Activated CD4-positive, alpha-beta T cell treated with anti-CD3 and anti-CD28 coated beads, Interleukin-2, Interleukin-6, amounts not matched to agents 100 ng/mL and 50 ng/mL, durations not matched to agents 16 hours and 8 hours (primary cell): Measurements from ENCODE around the gene PPARG.

Experiments
- DNase-seq: peaks from one replicate; pipeline ENCODE4 v3.0.0-alpha.2; 2020

Gene PPARG

DNA sequence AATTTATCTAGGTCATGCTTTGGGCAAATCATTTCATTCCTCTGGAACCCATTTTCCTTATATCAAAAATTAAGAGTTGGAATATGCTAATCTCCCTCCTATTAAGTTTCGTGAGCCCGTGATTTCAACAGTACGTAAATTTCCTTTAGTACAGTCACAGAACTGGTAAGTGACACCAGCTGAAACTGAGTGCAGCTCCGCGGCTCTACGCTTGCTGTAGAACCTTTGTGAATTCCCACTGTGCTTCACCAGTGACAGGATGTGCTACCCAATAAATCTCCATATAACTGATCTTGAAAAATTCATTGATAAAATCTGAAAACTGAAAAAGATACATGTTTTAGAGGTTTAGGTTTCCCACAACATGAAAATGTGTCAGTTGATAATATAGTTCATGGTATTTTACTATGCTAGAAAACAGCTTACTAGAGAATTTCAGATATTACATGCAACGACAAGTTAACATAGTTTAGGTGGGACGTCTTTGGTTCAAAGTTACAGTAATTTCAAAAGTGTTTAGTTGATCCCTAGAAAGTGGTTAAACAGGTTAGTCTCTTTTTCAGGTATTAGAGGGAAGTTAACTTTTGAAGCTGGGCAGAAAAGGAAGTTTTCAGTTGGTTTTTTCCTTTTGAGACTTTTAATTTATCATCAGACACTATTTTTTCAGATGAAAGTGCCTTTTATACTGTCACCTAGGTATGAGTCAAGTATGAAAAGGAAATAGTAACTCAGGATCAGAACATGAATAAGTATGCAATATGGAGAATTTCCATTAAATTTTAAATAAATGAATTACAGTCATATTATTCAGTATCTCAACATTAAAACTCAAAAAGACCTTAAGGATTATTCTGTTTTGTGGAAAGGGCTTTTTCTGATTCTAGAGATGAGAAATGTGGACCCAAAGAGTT, 57.0 kb downstream of the PPARG start:
- DNase-seq = peak; percentile 28

DNA sequence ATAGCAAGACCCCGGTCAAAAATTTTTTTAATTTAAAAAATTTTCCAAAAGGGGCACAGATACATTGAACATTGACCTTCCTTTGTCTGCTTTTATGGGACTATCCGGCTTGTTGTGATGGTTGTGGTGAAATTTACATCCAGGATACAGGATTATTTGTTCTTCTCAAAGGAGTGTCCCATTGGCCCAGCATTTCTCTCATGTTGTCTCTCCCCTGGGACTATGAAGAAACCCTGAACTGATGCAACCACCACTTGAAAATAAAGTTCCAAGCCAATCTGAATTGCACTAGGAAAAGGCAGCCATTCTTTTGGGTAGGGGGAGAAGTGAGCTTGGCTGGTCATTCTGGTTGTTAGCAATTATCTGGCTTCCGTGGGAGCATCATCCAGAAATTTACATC, 58.4 kb downstream of the PPARG start:
- no peak for DNase-seq

DNA sequence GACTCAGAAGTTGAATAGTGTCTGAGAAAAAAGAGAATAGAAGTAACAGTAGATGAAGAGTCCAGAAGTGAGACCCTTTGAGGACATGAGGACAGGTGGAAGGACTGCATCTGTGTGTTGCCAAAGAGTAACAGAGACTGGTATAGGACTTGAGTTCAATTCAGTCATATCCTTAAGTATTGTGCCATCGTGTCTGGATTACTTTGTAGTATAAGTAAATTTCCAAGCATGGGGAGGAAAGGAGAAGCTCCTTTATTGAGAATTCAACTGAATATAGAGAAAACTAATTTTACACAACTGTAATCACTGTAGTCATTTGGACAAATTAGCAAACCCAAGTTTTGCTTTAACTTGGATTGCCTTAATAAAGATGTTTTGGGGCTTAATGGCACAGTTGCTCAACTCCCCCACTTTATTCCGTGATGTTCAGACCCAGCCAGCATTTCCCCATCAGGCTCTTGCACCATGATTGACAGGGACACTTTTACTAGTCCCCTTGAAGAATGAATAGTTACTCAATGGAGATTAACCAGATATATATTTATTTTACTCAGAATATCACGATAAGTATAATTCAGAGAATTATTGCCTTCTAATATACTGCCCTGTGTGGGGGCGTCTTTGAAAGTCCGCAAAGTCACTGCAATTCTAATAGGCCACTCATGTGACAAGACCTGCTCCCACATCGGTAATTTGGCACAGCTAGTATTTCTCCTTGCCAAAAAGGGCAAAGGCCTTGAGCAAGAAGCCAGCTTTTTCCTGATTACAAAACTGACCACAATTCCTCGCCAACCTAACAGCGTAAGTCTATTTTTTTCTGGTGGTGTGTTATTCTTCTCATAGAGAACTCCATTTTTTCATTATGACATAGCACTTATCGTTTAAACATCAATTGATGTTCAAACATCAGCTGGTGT, 61.3 kb downstream of the PPARG start:
- DNase-seq = no peak

DNA sequence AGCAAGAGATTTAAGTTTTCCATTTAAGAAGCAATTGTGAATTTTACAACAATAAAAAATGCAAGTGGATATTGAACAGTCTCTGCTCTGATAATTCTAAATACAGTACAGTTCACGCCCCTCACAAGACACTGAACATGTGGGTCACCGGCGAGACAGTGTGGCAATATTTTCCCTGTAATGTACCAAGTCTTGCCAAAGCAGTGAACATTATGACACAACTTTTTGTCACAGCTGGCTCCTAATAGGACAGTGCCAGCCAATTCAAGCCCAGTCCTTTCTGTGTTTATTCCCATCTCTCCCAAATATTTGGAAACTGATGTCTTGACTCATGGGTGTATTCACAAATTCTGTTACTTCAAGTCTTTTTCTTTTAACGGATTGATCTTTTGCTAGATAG, 62.3 kb downstream of the PPARG start:
- DNase-seq = no peak

DNA sequence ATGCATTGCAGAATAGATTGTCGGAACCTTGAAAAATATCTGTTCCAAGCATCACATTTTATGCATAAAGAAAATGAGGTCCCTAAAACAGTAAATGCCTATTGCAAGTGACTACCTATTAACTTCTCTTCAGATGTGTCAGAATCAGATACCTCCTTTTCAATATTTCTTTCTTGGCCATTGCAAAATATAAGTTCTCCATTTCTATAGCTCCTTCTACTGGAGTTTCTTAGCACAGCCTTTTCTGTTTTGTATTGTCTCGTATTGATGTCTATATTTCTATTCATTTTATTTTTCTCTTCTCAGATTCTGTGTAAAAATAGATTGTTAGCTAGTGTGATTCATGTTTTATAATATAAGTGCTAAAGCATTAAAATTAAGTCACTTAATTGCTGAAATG, 63.4 kb downstream of the PPARG start:
- no peak for DNase-seq

DNA sequence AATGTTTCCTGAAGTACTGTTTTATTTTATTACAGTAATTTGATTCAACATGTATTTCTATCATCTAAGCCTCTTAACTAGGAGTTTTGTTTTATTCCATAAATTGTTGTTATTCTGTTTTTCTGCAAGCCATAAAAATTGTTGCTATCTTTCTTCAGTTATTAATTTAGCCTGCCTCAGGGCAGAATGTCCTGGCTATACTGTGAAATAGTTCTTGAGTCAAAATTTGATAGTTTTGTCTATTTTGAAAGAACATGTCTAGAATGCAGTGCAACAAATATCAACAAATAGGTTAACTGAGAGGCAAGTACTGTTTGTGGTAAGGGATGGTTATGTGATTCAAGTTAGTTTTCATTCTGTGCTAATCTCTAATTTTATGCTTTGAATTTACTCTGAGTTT, 63.9 kb downstream of the PPARG start:
- DNase-seq = no peak

DNA sequence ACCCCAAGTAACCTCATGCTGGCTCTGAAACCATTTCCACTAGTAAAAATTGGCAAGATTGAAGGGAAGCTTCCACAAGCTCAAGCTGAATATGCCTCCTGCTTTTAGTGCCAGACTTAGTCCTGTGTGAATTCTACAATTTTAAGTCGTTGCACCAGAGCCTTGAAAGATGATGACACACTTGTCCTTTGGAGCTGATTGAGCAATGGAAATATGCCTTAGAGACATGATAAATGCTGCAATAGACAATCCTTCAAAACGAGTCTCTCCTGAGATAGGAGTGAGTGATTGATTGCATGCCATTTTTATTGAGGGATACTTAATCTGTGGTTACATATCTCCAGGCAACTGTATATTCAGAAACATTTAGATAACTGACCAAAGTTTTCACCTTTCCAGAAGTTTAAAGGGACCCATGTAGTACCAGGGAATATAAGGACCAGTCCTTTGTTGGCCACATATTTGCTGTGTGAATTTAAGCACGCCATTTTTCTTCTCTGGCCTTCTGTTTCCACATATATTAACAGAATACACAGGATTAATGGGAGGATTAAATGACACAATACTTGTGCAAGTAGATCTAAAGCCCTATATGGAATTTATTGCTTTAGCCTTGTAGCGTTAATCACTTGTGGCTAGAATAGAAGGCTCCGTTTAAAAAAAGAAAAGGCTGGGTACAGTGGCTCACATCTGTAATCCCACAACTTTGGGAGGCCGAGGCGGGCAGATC, 65.1 kb downstream of the PPARG start:
- DNase-seq = no peak

DNA sequence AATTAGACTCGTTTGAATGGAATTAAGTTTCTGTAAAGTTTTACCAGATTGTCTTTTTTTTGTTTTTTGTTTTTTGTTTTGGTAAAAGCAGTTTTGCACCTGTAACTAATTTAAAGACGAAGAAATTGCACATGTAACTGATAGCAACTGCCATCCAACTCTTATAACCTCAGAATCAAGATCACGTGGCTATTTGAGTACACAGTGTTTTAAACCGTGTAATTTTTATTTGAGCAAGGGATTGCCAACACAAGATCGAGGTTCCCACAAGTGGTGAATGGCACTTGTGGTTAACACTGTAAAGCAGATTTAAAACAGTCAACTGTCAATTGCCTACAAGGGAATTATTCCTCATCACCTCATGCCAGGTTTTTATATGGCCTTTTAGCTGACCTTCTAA, 67.3 kb downstream of the PPARG start:
- no peak for DNase-seq

DNA sequence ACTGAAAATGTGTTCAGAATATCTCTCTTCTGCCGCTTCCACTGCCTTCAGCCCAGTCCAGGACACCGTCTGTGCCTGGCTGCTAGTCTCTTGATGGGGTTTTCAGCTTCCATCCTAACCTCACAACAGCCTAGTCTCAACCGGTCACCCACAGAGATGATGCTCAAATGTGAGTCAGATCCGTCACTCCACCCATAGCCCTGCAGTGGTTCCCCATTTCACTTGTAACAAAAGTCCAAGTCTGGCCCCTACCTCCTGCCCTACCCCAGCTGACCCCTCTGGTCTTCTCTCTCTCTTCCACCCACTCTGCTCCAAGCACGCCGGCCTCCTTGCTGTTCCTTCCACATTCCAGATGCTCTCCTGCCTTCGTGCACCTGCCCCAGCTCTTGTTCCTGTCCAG, 68.1 kb downstream of the PPARG start:
- no peak for DNase-seq

DNA sequence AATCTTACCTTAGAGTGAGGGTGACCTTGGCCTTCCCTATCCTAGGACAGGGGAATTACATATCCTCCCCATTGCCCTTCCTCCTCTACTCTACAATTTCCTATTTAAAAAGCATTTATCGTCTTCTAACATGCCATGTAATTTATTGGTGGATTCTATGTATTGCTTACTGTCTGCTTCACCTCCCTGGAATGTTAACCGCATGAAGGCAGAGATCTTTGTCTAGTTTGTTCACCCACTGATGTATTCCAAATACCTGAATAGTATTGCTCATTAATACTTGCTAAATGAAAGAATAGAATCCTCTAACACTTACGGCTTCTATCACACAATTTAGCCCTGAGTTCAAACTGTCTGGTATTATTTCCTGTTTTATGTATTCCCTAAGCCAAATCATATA, 68.6 kb downstream of the PPARG start:
- no peak for DNase-seq

DNA sequence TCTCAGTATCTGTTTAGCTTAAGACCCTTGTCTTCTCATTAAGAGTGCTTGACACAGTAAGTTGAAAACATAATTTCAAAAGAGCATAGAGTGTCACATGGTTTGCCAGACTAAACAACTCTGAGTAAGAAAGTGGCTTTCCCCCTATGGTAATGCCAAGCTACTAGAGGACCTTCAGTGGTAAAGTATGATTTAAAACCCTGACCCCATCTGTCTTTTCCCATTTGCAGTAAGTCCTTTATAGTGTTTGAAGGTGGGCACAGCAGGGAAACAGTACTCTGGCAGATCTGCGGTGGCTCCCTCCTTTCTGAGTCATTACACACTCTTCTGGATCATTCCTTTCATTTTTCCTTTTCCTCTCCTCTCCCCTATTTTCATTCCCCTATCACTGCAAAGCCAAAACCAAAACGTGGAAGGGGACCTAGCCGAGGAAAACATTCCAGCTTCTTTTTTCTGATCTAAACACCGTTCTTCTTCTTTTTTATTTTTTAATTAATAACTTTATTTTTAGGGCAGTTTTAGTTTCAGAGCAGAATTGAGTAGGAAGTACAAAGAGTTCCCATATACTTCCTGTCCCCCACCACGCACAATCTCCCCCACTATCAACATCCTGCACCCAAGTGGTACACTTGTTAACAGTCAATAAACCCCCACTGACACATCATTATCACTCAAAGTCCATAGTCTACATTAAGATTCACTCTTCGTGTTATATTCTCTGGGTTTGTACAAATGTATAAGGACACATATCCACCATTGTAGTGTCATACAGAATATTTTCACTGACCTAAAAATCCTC, 74.7 kb downstream of the PPARG start:
- no peak for DNase-seq

DNA sequence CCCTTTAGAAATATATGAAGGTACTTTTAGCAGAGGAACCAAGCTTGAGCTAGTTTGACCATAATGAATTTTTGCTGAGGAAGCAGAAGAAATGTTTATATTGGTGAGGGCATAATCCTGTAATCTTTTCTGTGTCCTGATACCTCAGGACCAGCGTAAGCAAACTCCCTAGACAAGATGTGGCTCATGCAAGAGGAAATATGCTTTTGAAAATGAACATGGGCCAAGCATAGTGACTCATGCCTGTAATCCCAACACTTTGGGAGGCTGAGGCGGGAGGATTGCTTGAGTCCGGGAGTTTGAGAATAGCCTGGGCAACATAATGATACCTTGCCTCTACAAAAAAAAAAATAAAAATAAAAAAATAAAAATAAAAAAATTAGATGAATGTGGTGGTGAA, 78.5 kb downstream of the PPARG start:
- no peak for DNase-seq

DNA sequence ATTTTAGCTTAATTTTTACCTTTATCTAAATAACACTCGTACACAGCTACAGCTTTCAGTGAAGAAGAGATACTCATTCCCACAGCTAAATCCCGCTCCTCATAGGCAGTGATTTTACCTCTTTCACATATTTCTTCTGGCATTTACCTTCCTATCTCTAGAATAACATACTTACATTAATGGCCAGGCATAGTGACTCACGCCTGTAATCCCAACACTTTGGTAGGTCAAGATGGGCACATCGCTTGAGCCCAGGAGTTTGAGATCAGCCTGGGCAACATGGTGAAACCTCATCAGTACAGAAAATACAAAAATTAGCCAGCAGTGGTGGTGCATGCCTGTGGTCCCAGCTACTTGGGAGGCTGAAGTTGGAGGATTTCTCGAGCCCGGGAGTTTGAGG, 80.2 kb downstream of the PPARG start:
- no peak for DNase-seq

DNA sequence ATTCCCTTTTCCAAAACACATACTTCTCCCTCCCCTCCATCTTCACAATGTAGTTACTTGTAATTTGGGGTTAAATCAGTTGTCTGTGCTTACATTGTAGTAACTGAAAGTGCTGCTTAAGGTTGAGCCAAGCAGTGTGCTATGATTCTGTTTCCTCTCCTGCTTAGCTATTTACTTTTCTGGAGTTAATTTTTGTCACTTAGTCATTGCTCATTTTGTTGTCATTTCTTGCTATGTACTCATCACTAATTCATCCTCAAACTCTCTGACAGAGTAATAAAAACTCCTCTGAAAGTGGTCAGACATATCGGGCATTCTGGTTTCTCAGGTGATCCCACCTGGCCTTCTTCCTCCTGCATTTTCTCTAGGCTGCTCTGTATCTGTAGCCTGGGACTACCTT, 80.7 kb downstream of the PPARG start:
- DNase-seq = no peak

DNA sequence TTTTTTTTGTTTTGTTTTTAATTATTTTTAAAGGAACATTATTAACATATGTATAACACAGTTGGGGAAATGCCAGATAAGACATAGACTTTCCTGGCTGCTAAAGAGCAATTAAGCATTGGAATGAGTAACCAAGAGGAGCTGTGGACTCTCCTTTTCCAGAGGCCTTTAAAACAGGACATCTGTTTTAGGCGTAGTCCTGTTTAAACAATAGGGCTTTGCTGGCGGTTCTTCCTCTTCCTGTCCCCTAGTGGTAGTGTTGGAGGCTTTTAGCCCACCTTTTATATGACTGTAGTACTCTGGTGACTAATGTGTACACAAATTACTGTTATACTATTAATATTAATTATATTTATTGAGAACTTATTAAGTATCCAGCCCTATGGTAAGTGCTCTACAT, 81.9 kb downstream of the PPARG start:
- DNase-seq = no peak

DNA sequence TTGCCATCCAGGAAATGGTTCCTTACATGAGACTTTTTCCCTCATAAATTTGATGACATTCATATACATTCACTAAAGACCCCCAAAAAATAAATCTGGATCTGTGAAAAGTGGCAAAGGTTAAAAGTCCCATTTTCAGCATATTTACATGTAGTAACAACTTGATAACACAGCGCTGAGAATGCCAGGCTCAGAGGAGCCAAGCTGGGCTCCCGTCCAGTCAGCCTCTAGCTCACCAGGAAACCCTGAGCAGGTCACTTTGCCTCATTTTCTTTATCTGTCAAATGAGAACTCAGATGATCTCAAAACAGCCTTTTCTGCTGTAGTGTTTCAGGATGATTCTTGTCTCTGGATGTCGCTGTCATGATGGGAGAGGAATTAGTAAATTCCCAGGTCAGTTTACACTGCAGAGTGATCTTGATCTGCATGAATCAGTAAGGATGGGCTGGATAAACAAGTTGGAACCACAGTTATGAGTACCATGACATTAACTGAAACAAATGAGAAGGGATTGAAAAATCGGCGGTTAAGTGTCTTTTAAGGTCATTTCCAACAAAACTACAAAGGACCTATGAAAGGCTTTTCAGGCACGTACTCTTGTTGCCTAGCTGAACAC, 82.8 kb downstream of the PPARG start:
- no peak for DNase-seq

DNA sequence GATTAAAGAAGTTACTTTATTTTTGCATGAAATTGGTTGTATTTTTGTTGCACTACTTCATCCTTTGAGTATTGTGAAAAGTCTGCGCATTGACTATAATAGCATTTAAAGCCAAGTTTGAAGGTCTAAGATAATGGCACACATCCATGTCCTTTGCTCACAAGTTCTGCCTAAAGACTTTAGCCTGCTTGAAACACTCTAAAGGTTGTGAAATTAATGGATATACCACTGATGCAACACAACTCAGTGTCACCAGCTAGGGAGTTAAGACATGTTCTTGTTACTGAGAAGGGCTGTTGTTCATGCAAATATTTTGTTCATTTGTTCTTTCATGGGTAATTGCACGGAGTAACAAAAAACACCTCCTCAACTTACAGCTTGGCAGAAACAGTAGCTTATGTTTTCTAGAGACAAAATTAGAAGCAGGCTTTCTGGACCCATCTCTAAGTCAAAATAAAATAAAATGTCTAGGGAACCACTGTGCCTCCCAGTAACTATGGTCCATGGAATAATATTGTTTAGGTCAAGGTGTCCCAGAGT, 83.9 kb downstream of the PPARG start:
- no peak for DNase-seq

DNA sequence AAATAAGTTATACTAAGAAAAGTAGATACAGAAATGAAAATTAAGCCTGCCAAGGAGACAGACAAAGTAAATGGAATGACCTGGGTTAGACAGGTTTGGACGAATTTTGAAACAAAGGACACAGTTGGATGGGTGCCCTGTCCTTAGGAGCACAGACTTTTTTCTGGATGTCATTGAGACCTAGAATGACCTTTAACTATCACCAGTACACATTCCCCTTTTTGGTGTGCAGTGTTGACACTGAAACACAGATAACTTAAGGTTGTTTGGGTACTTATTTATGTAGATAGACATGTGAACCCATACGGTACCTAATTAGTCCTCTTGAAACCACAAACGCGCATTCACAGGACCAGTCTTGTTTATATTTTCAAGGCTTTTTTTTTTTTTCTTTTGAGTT, 86.7 kb downstream of the PPARG start:
- no peak for DNase-seq

DNA sequence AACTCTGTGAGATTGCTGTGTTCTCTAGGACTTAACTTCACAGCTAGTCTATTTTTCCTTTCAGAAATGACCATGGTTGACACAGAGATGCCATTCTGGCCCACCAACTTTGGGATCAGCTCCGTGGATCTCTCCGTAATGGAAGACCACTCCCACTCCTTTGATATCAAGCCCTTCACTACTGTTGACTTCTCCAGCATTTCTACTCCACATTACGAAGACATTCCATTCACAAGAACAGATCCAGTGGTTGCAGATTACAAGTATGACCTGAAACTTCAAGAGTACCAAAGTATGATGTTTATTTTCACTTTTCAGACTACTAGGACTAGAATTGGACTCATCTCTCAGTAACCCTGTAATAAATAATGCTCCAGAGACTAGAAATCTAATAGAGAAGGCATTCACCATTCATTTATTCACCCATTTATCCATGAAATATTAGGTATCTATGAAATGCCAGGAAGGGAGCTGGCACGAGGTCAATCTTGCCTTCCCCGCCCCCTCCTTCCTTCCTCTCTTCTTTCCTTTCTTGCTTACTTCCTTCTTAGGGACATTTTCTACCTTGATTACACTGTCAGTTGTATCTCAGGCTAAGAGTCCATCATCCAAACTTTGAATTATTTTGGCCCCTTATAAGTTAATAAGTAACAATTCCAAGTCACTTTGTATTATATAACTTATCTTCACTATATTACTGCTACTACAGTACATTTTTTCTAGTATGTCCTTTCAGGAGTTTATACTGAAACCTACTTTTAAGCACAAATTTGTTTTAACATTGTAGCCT, 91.0 kb downstream of the PPARG start:
- DNase-seq = no peak

DNA sequence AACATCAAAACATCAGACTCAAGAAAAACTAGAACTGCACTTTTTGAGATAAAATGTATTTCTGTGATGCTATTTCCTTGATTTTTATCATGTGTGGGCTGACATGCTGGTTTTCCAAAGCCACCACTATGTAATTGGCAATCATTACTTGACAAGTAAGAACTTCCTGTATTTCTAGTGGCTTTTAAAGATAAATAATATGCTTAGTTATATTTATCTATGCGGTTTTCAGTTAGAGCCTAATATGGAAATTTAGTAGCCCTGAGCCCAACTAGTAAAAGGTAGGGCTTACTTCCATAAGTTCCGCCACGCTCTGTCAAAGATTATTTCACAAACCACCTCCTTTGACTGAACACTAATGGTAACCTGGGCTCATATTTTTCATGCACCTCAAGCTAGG, 91.6 kb downstream of the PPARG start:
- DNase-seq = no peak

DNA sequence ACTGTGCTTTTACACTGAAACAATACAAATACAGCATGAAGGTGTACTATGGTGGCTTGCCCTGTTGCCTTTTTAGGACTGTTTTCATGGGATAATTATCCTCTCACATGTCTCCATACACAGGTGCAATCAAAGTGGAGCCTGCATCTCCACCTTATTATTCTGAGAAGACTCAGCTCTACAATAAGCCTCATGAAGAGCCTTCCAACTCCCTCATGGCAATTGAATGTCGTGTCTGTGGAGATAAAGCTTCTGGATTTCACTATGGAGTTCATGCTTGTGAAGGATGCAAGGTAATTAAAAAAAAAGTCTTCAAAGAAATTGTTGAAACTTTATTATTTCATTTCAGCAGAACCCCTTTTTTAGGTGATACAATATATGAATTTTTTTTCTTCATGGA, 92.3 kb downstream of the PPARG start:
- no peak for DNase-seq
